K562 (cell line): Measurements from ENCODE around the gene PTK7. TPM values are rescaled to one million over a fixed set of nuclear protein-coding genes. Genes with fewer than 3 reads are reported as not detected.

ENCODE experiments used
- FOS ChIP-seq: IDR thresholded peaks from 3 replicates; pipeline ENCODE4 v1.6.1; 2011; ENCODE audit not compliant: insufficient read length; ENCODE audit errors: extremely low read depth
- HDAC8 ChIP-seq: fragments of 450-650 bp; IDR thresholded peaks from 2 replicates; pipeline ENCODE4 v1.6.1; 2016; ENCODE audit warnings: mild to moderate bottlenecking, missing genetic modification characterization, moderate library complexity, missing compliant biosample characterization
- KAT7 ChIP-seq: sonication (generic); formaldehyde crosslinking; IDR thresholded peaks from 2 replicates; pipeline ENCODE4 v1.8.0; 2022; ENCODE audit warnings: missing genetic modification reagents, mild to moderate bottlenecking, borderline replicate concordance
- MCM5 ChIP-seq: fragments of 450-650 bp; IDR thresholded peaks from 2 replicates; pipeline ENCODE4 v1.6.1; 2016; ENCODE audit warnings: low read depth
- POLR2G ChIP-seq: fragments of 200-400 bp; formaldehyde crosslinking; IDR thresholded peaks from 2 replicates; pipeline ENCODE4 v1.6.1; 2017; ENCODE audit warnings: low read depth, mild to moderate bottlenecking, antibody characterized with exemption, low read length, moderate library complexity
- RAD21 ChIP-seq, 2 experiments: fragments of 250-450 bp in 1 of 2; fragments of 450-650 bp in 1 of 2; sonication (Bioruptor Pico) in 1 of 2; formaldehyde crosslinking in 1 of 2; IDR thresholded peaks in 1 of 2; conservative IDR thresholded peaks in 1 of 2; 2 replicates each; pipeline versions ENCODE4 v1.4.0 to v1.8.0; 2020 to 2022; ENCODE audit warnings: mild to moderate bottlenecking in 2 of 2, moderate library complexity in 1 of 2
- RFX7 ChIP-seq: fragments of 250-450 bp; sonication (Bioruptor Pico); IDR thresholded peaks from 2 replicates; pipeline ENCODE4 v1.5.1; 2021; ENCODE audit warnings: mild to moderate bottlenecking
- SREBF1 ChIP-seq: fragments of 150-350 bp; IDR thresholded peaks from 2 replicates; pipeline ENCODE4 v1.6.1; 2014; ENCODE audit warnings: antibody characterized with exemption, low read depth, low read length, borderline replicate concordance
- TEAD1 ChIP-seq, 2 experiments: fragments of 450-650 bp in 1 of 2; sonication (generic) in 1 of 2; formaldehyde crosslinking; IDR thresholded peaks; 2 replicates each; pipeline versions ENCODE4 v1.4.0 to v1.8.0; 2020 to 2022; ENCODE audit warnings: mild to moderate bottlenecking in 2 of 2, missing genetic modification reagents in 1 of 2
- TEAD4 ChIP-seq, 2 experiments: sonication (generic) in 1 of 2; formaldehyde crosslinking in 1 of 2; IDR thresholded peaks; 2 replicates each; pipeline versions ENCODE4 v1.6.1 to v1.8.0; 2012 to 2022; ENCODE audit warnings: borderline replicate concordance in 1 of 2, inconsistent platforms in 1 of 2, low read length in 1 of 2, mild to moderate bottlenecking in 1 of 2, missing genetic modification reagents in 1 of 2
- ZNF217 ChIP-seq: sonication (generic); formaldehyde crosslinking; IDR thresholded peaks from 2 replicates; pipeline ENCODE4 v1.8.0; 2022; ENCODE audit warnings: mild to moderate bottlenecking, missing genetic modification reagents
- ZNF311 ChIP-seq: fragments of 250-450 bp; sonication (Bioruptor Pico); IDR thresholded peaks from 2 replicates; pipeline ENCODE4 v1.4.0; 2020; ENCODE audit warnings: mild to moderate bottlenecking, moderate library complexity
- ZNF384 ChIP-seq: IDR thresholded peaks from 2 replicates; pipeline ENCODE4 v1.6.1; 2012; ENCODE audit warnings: low read depth, low read length, improper control_type of control experiment
- polyA plus RNA-seq, 8 experiments: library from polyadenylated mRNA; depleted of rRNA in 4 of 8; stranded (reverse) in 5 of 8; unstranded in 3 of 8; fragments of >200 nt; fragmentation: Nextera tagmentation in 2 of 8; fragmentation: Illumina TruSeq in 1 of 8; extraction: Ambion mirVana in 2 of 8; extraction: Trizol in 1 of 8; gene quantifications; 2 replicates each; pipeline versions ENCODE4 v1.2.1 to v1.2.3, GENCODE V29; 2011 to 2014; ENCODE audit warnings: inconsistent platforms in 1 of 8, missing spikeins in 1 of 8
- total RNA-seq, 7 experiments: library from RNA; depleted of rRNA in 6 of 7; stranded (reverse); fragments of >200 nt in 6 of 7; fragmentation: Illumina TruSeq in 2 of 7; extraction: Trizol in 2 of 7; gene quantifications; 2 replicates each; pipeline versions ENCODE4 v1.2.1 to v1.2.3, GENCODE V29; 2011 to 2021; ENCODE audit warnings: low replicate concordance in 1 of 7
- TF ChIP-seq, protein P1 (sequence below): fragments of 250-450 bp; sonication (Bioruptor Pico); IDR thresholded peaks from 2 replicates; pipeline ENCODE4 v1.8.0; 2021; ENCODE audit warnings: moderate library complexity, mild to moderate bottlenecking, inconsistent platforms
- TF ChIP-seq, protein P2 (sequence below), 3 experiments: fragments of 200-800 bp in 1 of 3; fragments of 250-450 bp in 1 of 3; fragments of 450-650 bp in 1 of 3; sonication (Bioruptor Pico) in 1 of 3; sonication (Bioruptor generic) in 1 of 3; formaldehyde crosslinking in 1 of 3; IDR thresholded peaks; 2 replicates each; pipeline versions ENCODE4 v1.6.1 to v1.8.0; 2016 to 2022; ENCODE audit warnings: mild to moderate bottlenecking in 2 of 3, missing genetic modification characterization in 2 of 3, missing compliant biosample characterization in 1 of 3, moderate library complexity in 1 of 3
- TF ChIP-seq, protein P3 (sequence below): IDR thresholded peaks from 3 replicates; pipeline ENCODE4 v1.6.1; 2011; ENCODE audit warnings: borderline replicate concordance, mild to moderate bottlenecking, moderate library complexity; ENCODE audit not compliant: insufficient read length; ENCODE audit errors: extremely low read depth

PTK7 gene
- total and polyA plus RNA-seq, 9 of the 15 experiments (the other 6 are each of a cell fraction or from before 2014, with no cell fraction given), result 0.20 to 6.8 (median 4.2) TPM

DNA sequence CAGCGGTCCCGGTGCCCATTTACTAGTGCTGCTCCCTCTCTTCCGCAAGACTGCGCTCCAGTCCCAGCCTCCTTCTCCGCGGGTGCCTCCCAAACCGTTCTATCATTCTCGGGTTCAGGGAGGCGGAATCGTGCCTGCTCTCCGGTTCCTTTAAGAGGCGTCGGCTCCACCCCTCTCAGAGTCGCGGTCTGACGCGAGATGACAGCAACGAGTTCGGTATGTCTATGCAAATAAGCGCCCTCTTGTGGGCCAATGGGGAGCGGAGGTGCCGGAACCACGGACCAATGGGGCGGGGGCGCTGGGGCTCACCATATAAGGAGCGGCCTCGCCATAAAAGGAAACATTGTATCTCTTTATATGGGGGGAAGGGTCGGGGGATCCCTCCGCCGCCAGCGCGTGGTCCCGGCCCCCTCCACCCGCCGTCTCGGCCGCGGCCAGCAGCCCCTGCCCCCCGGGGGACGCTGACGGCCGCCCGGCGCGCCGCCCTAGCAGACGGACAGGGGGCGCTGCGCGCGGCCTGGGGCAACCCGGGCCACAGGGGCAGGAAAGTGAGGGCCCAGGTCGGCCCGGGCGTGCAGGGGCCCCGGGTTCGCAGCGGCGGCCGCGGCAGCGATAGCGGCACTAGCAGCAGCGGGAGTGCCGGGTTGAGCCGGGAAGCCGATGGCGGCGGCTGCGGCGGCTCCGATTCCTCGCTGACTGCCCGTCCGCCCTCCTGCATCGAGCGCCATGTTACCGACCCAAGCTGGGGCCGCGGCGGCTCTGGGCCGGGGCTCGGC is 95.0 kb downstream of the PTK7 start, which contains the start of gene SRF (continued):
- TF ChIP-seq TEAD1 (CRISPR knock-in tag; IDR thresholded peaks at IDR 0.05), result peak in 1 of 2 experiments; percentile 57; a peak in 1 of 4 replicates
- no peak; the same call in 1 of the 2 replicates for TF ChIP-seq HDAC8 (tag)
- TF ChIP-seq, protein P1, sequence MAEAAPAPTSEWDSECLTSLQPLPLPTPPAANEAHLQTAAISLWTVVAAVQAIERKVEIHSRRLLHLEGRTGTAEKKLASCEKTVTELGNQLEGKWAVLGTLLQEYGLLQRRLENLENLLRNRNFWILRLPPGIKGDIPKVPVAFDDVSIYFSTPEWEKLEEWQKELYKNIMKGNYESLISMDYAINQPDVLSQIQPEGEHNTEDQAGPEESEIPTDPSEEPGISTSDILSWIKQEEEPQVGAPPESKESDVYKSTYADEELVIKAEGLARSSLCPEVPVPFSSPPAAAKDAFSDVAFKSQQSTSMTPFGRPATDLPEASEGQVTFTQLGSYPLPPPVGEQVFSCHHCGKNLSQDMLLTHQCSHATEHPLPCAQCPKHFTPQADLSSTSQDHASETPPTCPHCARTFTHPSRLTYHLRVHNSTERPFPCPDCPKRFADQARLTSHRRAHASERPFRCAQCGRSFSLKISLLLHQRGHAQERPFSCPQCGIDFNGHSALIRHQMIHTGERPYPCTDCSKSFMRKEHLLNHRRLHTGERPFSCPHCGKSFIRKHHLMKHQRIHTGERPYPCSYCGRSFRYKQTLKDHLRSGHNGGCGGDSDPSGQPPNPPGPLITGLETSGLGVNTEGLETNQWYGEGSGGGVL, result no peak
- TF ChIP-seq, protein P2, sequence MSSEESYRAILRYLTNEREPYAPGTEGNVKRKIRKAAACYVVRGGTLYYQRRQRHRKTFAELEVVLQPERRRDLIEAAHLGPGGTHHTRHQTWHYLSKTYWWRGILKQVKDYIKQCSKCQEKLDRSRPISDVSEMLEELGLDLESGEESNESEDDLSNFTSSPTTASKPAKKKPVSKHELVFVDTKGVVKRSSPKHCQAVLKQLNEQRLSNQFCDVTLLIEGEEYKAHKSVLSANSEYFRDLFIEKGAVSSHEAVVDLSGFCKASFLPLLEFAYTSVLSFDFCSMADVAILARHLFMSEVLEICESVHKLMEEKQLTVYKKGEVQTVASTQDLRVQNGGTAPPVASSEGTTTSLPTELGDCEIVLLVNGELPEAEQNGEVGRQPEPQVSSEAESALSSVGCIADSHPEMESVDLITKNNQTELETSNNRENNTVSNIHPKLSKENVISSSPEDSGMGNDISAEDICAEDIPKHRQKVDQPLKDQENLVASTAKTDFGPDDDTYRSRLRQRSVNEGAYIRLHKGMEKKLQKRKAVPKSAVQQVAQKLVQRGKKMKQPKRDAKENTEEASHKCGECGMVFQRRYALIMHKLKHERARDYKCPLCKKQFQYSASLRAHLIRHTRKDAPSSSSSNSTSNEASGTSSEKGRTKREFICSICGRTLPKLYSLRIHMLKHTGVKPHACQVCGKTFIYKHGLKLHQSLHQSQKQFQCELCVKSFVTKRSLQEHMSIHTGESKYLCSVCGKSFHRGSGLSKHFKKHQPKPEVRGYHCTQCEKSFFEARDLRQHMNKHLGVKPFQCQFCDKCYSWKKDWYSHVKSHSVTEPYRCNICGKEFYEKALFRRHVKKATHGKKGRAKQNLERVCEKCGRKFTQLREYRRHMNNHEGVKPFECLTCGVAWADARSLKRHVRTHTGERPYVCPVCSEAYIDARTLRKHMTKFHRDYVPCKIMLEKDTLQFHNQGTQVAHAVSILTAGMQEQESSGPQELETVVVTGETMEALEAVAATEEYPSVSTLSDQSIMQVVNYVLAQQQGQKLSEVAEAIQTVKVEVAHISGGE (CRISPR knock-in tag; IDR thresholded peaks at IDR 0.05), result peak in 2 of 3 experiments; percentile 42 to 61; a peak in 1 of 6 replicates
- TF ChIP-seq MCM5, result no peak
- TF ChIP-seq FOS, result peak; percentile 85
- no peak; the same call in 1 of the 2 replicates for TF ChIP-seq TEAD4 (IDR thresholded peaks at IDR 0.05; ENCODE audit: low read length)
- no peak for TF ChIP-seq TEAD4 (CRISPR knock-in tag; IDR thresholded peaks at IDR 0.05; ENCODE audit: borderline replicate concordance)
- TF ChIP-seq RFX7 (CRISPR knock-in tag), result no peak
- peak; percentile 34; the same call in 1 of the 2 replicates for TF ChIP-seq ZNF384
- TF ChIP-seq KAT7 (CRISPR knock-in tag), result 0 out of 2 replicates have a peak, but pooled peaks have one; percentile 21
- peak in 1 of 2 experiments; percentile 61; a peak in 3 of 4 replicates for TF ChIP-seq RAD21 (CRISPR knock-in tag; conservative IDR thresholded peaks at IDR 0.05 in 1 of 2, IDR thresholded peaks at IDR 0.05 in 1 of 2)
- TF ChIP-seq ZNF311 (CRISPR knock-in tag), result no peak
- TF ChIP-seq POLR2G, result peak; percentile 93
- TF ChIP-seq ZNF217 (CRISPR knock-in tag), result no peak
- TF ChIP-seq, protein P3, sequence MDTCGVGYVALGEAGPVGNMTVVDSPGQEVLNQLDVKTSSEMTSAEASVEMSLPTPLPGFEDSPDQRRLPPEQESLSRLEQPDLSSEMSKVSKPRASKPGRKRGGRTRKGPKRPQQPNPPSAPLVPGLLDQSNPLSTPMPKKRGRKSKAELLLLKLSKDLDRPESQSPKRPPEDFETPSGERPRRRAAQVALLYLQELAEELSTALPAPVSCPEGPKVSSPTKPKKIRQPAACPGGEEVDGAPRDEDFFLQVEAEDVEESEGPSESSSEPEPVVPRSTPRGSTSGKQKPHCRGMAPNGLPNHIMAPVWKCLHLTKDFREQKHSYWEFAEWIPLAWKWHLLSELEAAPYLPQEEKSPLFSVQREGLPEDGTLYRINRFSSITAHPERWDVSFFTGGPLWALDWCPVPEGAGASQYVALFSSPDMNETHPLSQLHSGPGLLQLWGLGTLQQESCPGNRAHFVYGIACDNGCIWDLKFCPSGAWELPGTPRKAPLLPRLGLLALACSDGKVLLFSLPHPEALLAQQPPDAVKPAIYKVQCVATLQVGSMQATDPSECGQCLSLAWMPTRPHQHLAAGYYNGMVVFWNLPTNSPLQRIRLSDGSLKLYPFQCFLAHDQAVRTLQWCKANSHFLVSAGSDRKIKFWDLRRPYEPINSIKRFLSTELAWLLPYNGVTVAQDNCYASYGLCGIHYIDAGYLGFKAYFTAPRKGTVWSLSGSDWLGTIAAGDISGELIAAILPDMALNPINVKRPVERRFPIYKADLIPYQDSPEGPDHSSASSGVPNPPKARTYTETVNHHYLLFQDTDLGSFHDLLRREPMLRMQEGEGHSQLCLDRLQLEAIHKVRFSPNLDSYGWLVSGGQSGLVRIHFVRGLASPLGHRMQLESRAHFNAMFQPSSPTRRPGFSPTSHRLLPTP, result no peak
- peak; percentile 37; the same call in 1 of the 2 replicates for TF ChIP-seq SREBF1
